Ovary (tissue), 9 donors: Measurements from ENCODE around the gene LIN52. TPM values are rescaled to one million over a fixed set of nuclear protein-coding genes. Genes with fewer than 3 reads are reported as not detected.

Source experiments
- DNase-seq, 5 donors: peaks; one replicate each; pipeline ENCODE4 v3.0.0-alpha.2; 2019 to 2020
- H3K27ac ChIP-seq, 2 donors: fragments of 200-600 bp; one replicate each; pipeline versions ENCODE4 v1.5.1 to v1.8.0; 2019 to 2022
- H3K27me3 ChIP-seq: fragments of 200-600 bp; one replicate; pipeline ENCODE4 v1.8.0; 2022
- H3K36me3 ChIP-seq: fragments of 200-600 bp; sonication (generic); one replicate; pipeline ENCODE4 v1.5.1; 2019
- H3K4me1 ChIP-seq: one replicate; pipeline ENCODE4 v1.8.1; 2013; ENCODE audit warnings: mild to moderate bottlenecking, moderate library complexity; ENCODE audit not compliant: insufficient read depth
- H3K4me3 ChIP-seq: fragments of 200-600 bp; sonication (generic); one replicate; pipeline ENCODE4 v1.5.1; 2017
- H3K9me3 ChIP-seq, 2 donors: fragments of 200-600 bp in 1 of 2; sonication (generic) in 1 of 2; one replicate each; pipeline versions ENCODE4 v1.5.1 to v1.8.1; 2013 to 2019; ENCODE audit warnings: mild to moderate bottlenecking in 1 of 2, moderate library complexity in 1 of 2
- CTCF ChIP-seq, 3 donors: fragments of 450-650 bp in 2 of 3; fragments of 200-600 bp in 1 of 3; IDR thresholded peaks; one replicate each; pipeline versions ENCODE4 v1.5.1 to v1.8.0; 2016 to 2022; ENCODE audit warnings: antibody characterized with exemption in 3 of 3, mild to moderate bottlenecking in 1 of 3
- EP300 ChIP-seq: sonication (generic); formaldehyde crosslinking; IDR thresholded peaks from one replicate; pipeline ENCODE4 v1.6.1; 2017; ENCODE audit warnings: antibody characterized with exemption
- POLR2A ChIP-seq: fragments of 450-650 bp; IDR thresholded peaks from one replicate; pipeline ENCODE4 v1.6.1; 2017; ENCODE audit warnings: antibody characterized with exemption, mild to moderate bottlenecking, moderate library complexity
- WGBS, 3 donors: extraction: QIAGEN DNeasy Blood & Tissue Kit in 1 of 3; methylation state at CpG; one replicate each; pipeline versions ENCODE4 v1.1.5 to v1.1.7; 2013 to 2017; 5-methylcytosine and 5-hydroxymethylcytosine counted together
- intact Hi-C, 4 donors: fragments of 100-400 bp; cut with DNase I; formaldehyde crosslinking; loops; one replicate each; pipeline versions ENCODE4 v1.11.0 to v1.15.1; 2022 to 2023
- polyA plus RNA-seq, 2 donors: library from polyadenylated mRNA; stranded (reverse); fragments of 200-250 nt in 1 of 2; fragments of 350-450 nt in 1 of 2; fragmentation: Illumina TruSeq in 1 of 2; extraction: RNeasy Lipid Tissue Mini Kit (QIAGEN cat#74804) in 1 of 2; gene quantifications; one replicate each; pipeline ENCODE4 v1.2.3, GENCODE V29; 2013 to 2014
- total RNA-seq, 7 donors: library from RNA; depleted of rRNA in 2 of 7; stranded (reverse); fragments of >200 nt in 2 of 7; fragmentation: NEBNext Ultra II Directional in 3 of 7; extraction: Animal tissue kit (Norgen Biotek cat#: 25700) in 3 of 7; gene quantifications; one replicate each; pipeline versions ENCODE4 v1.1.0 to v1.2.4, GENCODE V29; 2016 to 2023
- donor health status: DM: no; HTN: no; CAD: no; lungs with moderate emphysema.
- donor health status: DM: no; HTN: no; CAD: no.
- donor health status: Bipolar disorder and iron deficiency.
- donor health status: DM: yes; HTN: yes; CAD: no.
- donor health status: DM: no; HTN: no; CAD: no.
- donor health status: DM: yes; HTN: yes; CAD: no.

LIN52 gene
- total and polyA plus RNA-seq, 9 donors, result 8.6 to 12.5 (median 10.0) TPM

- no peaks in the 10 kb centered on the region for H3K9me3 ChIP-seq
- no peak overlapping the region for H3K4me3 ChIP-seq
- TF ChIP-seq CTCF (IDR thresholded peaks at IDR 0.05) (no peak), EP300 (no peak), POLR2A (no peak)
- 16 to 45% (median 18%) methylated on average over 5 of the region's 5 CpGs for WGBS, 3 donors
- no peaks in the 10 kb centered on the region for H3K36me3 ChIP-seq
- H3K27me3 ChIP-seq, result peaks cover 6% of the 10 kb centered on the region
- intact Hi-C loops, result loop anchor here in 2 of 4 donors (10.0 kb wide), 1 partner anchor 128 kb away; no protein-coding TSS in a partner anchor
- H3K4me1 ChIP-seq, result peaks cover 9% of the 10 kb centered on the region
- no peak overlapping the region for H3K27ac ChIP-seq
- no peak for DNase-seq
Observed at GRCh38 chr14:74243051-74243450, 158.3 kb downstream of the LIN52 start.

GRCh38 chr14:74244115-74244514 lies 159.4 kb downstream of the LIN52 start:
- Histone ChIP-seq H3K27ac (no peak overlapping the region), H3K9me3 (no peaks in the 10 kb centered on the region), H3K36me3 (no peaks in the 10 kb centered on the region), H3K4me1 (peaks cover 9% of the 10 kb centered on the region), H3K4me3 (no peak overlapping the region), H3K27me3 (peaks cover 6% of the 10 kb centered on the region)
- TF ChIP-seq POLR2A (no peak), CTCF (IDR thresholded peaks at IDR 0.05) (no peak), EP300 (no peak)
- no peak for DNase-seq
- intact Hi-C loops, result loop anchor here in 2 of 4 donors (10.0 kb wide), 1 partner anchor 129 kb away; no protein-coding TSS in a partner anchor
- WGBS, 3 donors, result 14 to 54% (median 19%) methylated on average over 3 of the region's 3 CpGs

GRCh38 chr14:74245292-74245691 lies 160.5 kb downstream of the LIN52 start:
- DNase-seq, result no peak
- WGBS, 3 donors, result 68 to 72% (median 68%) methylated on average over 7 of the region's 7 CpGs
- H3K4me3 ChIP-seq, result no peak overlapping the region
- intact Hi-C loops, result loop anchor here in 2 of 4 donors (10.0 kb wide), 1 partner anchor 130 kb away; no protein-coding TSS in a partner anchor
- H3K4me1 ChIP-seq, result peaks cover 9% of the 10 kb centered on the region
- H3K27me3 ChIP-seq, result peaks cover 6% of the 10 kb centered on the region
- no peak for TF ChIP-seq POLR2A
- no peak for TF ChIP-seq EP300
- no peak for TF ChIP-seq CTCF (IDR thresholded peaks at IDR 0.05)
- H3K36me3 ChIP-seq, result no peaks in the 10 kb centered on the region
- H3K27ac ChIP-seq, result no peak overlapping the region
- no peaks in the 10 kb centered on the region for H3K9me3 ChIP-seq

- intact Hi-C loops, result loop anchor here in 2 of 4 donors (10.0 kb wide), 1 partner anchor 132 kb away; no protein-coding TSS in a partner anchor
- H3K4me1 ChIP-seq, result no peaks in the 10 kb centered on the region
- no peaks in the 10 kb centered on the region for H3K27me3 ChIP-seq
- no peak overlapping the region for H3K4me3 ChIP-seq
- no peaks in the 10 kb centered on the region for H3K9me3 ChIP-seq
- H3K36me3 ChIP-seq, result no peaks in the 10 kb centered on the region
- H3K27ac ChIP-seq, result no peak overlapping the region
- no peak for TF ChIP-seq EP300
- no peak for TF ChIP-seq POLR2A
- TF ChIP-seq CTCF (IDR thresholded peaks at IDR 0.05), result no peak
- DNase-seq, result no peak
- 61 to 75% (median 63%) methylated on average over 8 of the region's 8 CpGs for WGBS, 3 donors
Observed at GRCh38 chr14:74246542-74246941, 161.8 kb downstream of the LIN52 start.
